Measurements from ENCODE around the gene KLHL42. TPM values are rescaled to one million over a fixed set of nuclear protein-coding genes. Genes with fewer than 3 reads are reported as not detected.
"Not testable (repeated sequence)": the region's sequence is repeated elsewhere in the genome, so short reads cannot be mapped to it uniquely, and the experiment has no call there.

The KLHL42 gene
- total RNA-seq, 2 donors from 2014 or later, result 9.8 to 10.7 TPM

DNA sequence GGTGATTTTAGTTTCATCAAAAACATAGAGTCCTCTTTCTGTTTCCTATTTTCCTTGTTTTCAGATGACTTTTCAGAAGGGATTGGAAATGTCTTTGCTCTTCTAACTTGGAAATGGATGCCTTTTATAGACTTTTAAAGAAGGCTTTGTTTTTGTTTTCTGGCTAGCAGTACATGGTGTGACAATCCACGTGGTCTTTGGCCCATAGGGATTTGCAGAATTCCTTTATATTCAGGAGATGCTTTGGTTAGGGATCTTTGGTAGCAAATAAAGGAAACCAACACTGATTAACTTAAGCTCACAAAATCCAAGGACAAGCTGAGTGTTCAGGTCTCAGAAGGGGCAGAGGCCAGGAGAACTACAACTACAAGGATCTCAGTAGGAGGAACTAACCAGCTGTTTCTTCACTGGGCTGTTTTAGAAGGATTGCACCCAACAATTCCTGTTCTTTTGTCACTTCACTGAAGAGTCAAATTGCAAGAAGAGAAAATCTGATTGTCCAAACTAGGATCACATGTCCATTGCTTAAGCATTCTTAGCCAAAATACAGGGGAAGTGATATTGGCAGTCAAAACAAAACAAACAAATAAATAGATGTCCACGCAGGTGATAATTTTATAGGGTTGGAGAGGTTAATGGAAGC, 58.6 kb downstream of the KLHL42 start:
- Mint-ChIP-seq H3K9me3 (no peaks in the 10 kb centered on the region), H3K27ac (no peak overlapping the region), H3K27me3 (ENCODE audit: low read depth) (peaks cover 5% of the 10 kb centered on the region), H3K4me1 (ENCODE audit: low read depth) (no peaks in the 10 kb centered on the region), H3K4me3 (no peak overlapping the region), H3K36me3 (ENCODE audit: insufficient read depth in 2 of 2) (peaks cover 0 to 2% of the 10 kb centered on the region in 2 donors)
- ATAC-seq (replicated peaks in 1 of 2), result no peak
- no peak for DNase-seq

GRCh38 chr12:27840229-27840999, 60.4 kb downstream of the KLHL42 start:
- Mint-ChIP-seq H3K36me3 (ENCODE audit: insufficient read depth in 2 of 2) (no peaks in the 10 kb centered on the region), H3K4me3 (no peak overlapping the region), H3K9me3 (no peaks in the 10 kb centered on the region), H3K27ac (no peak overlapping the region), H3K4me1 (ENCODE audit: low read depth) (no peaks in the 10 kb centered on the region), H3K27me3 (ENCODE audit: low read depth) (no peaks in the 10 kb centered on the region)
- no peak for ATAC-seq (replicated peaks in 1 of 2)
- no peak for DNase-seq

DNA sequence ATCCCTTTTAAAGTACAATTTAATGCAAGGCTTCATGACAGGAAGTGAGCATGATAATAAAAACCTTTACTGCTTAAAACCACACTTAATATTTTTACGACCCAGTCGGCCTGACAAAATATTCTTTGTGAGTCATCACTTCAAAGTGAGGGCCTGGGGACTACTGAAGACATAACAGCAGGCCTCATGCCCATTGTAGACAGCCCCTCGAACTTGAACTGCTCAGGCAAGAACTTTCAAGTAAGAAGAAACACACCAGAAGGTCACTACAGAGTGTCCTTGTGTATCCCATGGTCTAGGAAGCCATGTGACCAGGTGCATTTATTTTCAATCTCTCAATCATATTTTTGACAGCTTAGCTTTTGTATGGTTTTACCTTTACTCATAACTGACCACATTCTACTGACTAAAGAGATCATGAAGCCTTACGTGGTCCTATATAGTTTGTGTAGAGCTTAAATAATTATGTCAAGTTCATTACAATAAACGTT, 61.4 kb downstream of the KLHL42 start:
- no peaks in the 10 kb centered on the region for H3K27me3 Mint-ChIP-seq (ENCODE audit: low read depth)

DNA sequence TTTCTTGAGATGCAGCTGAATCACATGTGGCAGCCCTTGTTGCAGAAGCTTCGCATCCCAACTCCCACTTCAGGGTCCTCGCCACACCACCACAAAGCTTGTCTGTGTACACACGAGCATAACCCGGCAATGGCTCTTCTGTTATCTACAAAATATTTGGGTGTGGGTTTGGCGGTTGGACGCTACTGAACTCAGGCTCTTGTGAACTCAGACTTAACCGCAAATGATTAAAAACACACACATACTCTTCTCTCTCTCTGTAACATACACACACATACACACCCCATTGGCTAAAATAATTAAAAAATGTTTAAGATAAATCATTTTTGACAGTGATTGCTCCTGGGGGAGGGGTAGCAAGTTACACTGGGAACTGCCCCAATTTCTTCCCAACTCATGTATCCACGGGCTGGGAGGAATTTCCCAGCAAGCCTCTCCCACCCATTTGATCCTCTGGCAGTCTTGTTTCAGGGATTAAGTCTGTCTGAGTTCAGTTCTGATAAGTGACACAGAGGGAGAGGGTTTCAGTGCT, 63.7 kb downstream of the KLHL42 start:
- ATAC-seq (replicated peaks in 1 of 2) (no peak), DNase-seq (no peak)
- H3K36me3 Mint-ChIP-seq (ENCODE audit: insufficient read depth in 2 of 2), result no peaks in the 10 kb centered on the region
- H3K27ac Mint-ChIP-seq, result no peak overlapping the region
- no peak overlapping the region for H3K4me3 Mint-ChIP-seq
- H3K9me3 Mint-ChIP-seq, result peaks cover 0 to 8% of the 10 kb centered on the region in 2 donors
- peaks cover 18% of the 10 kb centered on the region for H3K27me3 Mint-ChIP-seq (ENCODE audit: low read depth)
- H3K4me1 Mint-ChIP-seq (ENCODE audit: low read depth), result no peaks in the 10 kb centered on the region

More for the DNA sequence above, 61.4 kb downstream of the KLHL42 start:
- Mint-ChIP-seq H3K36me3 (ENCODE audit: insufficient read depth in 2 of 2) (no peaks in the 10 kb centered on the region), H3K9me3 (no peaks in the 10 kb centered on the region), H3K4me1 (ENCODE audit: low read depth) (no peaks in the 10 kb centered on the region), H3K4me3 (no peak overlapping the region), H3K27ac (no peak overlapping the region)
- no peak for DNase-seq
- ATAC-seq (replicated peaks in 1 of 2), result no peak

- Mint-ChIP-seq H3K9me3 (peaks cover 4 to 11% of the 10 kb centered on the region in 2 donors), H3K4me3 (no peak overlapping the region), H3K27me3 (ENCODE audit: low read depth) (peaks cover 23% of the 10 kb centered on the region), H3K36me3 (ENCODE audit: insufficient read depth in 2 of 2) (peaks cover 0 to 3% of the 10 kb centered on the region in 2 donors), H3K4me1 (ENCODE audit: low read depth) (no peaks in the 10 kb centered on the region), H3K27ac (no peak overlapping the region)
- DNase-seq (no peak), ATAC-seq (replicated peaks in 1 of 2) (no peak)
These were observed 64.5 kb downstream of the KLHL42 start for GRCh38 chr12:27844366-27845090.

GRCh38 chr12:27845187-27845586, 65.2 kb downstream of the KLHL42 start:
- ATAC-seq (replicated peaks in 1 of 2) (no peak), DNase-seq (no peak)
- H3K9me3 Mint-ChIP-seq, result peaks cover 8 to 11% of the 10 kb centered on the region in 2 donors
- H3K27me3 Mint-ChIP-seq (ENCODE audit: low read depth), result peaks cover 28% of the 10 kb centered on the region
- no peak overlapping the region for H3K27ac Mint-ChIP-seq
- no peak overlapping the region for H3K4me3 Mint-ChIP-seq
- H3K36me3 Mint-ChIP-seq (ENCODE audit: insufficient read depth in 2 of 2), result peaks cover 0 to 5% of the 10 kb centered on the region in 2 donors
- no peaks in the 10 kb centered on the region for H3K4me1 Mint-ChIP-seq (ENCODE audit: low read depth)

DNA sequence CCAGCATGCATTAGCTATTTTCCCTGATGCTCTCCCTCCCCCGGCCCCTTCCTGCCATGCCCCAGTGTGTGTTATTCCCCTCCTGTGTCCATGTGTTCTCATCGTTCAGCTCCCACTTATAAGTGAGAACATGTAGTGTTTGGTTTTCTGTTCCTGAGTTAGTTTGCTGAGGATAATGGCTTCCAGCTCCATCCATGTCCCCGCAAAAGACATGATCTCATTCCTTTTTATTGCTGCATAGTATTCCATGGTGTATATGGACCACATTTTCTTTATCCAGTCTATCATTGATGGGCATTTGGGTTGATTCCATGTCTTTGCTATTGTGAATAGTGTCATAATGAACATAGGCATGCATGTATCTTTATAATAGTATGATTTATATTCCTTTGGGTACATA, 65.7 kb downstream of the KLHL42 start:
- not testable (repeated sequence) for H3K27ac Mint-ChIP-seq; ATAC-seq (replicated peaks in 1 of 2); H3K4me3 Mint-ChIP-seq; H3K4me1 Mint-ChIP-seq (ENCODE audit: low read depth); DNase-seq; H3K36me3 Mint-ChIP-seq (ENCODE audit: insufficient read depth in 2 of 2)
- H3K9me3 Mint-ChIP-seq, result peaks cover 10 to 11% of the 10 kb centered on the region in 2 donors
- H3K27me3 Mint-ChIP-seq (ENCODE audit: low read depth), result peaks cover 33% of the 10 kb centered on the region

DNA sequence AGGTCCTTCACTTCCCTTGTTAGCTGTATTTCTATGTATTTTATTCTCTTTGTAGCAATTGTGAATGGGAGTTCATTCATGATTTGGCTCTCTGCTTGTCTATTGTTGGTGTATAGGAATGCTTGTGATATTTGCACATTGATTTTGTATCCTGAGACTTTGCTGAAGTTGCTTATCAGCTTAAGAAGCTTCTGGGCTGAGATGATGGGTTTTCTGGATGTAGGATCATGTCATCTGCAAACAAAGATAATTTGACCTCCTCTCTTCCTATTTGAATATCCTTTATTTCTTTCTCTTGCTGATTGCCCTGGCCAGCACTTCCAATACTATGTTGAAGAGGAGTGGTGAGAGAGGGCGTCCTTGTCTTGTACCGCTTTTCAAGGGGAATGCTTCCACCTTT, 67.3 kb downstream of the KLHL42 start:
- not testable (repeated sequence) for ATAC-seq (replicated peaks in 1 of 2); H3K4me1 Mint-ChIP-seq (ENCODE audit: low read depth); DNase-seq; H3K36me3 Mint-ChIP-seq (ENCODE audit: insufficient read depth in 2 of 2); H3K4me3 Mint-ChIP-seq; H3K27ac Mint-ChIP-seq
- Mint-ChIP-seq H3K9me3 (peaks cover 10 to 11% of the 10 kb centered on the region in 2 donors), H3K27me3 (ENCODE audit: low read depth) (peaks cover 36% of the 10 kb centered on the region)

DNA sequence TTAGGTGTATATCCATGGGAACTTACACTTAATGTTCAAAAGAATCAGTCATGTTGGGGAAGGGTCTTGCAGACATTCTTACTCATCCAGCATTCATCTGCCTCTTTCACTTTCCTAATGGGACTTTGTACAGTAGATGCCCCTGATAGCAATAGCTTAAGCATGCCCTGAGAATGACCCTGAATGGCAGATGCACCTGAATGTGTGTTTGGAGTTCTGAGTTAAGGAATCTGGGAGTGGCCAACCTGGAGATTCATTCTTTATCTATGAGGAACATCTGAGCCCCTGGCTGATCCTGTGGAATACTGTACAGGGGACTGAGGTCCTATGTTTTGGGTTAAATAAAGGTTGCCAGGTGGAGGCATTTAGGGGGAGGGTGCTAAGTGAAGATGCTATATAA, 71.3 kb downstream of the KLHL42 start:
- DNase-seq, result no peak
- ATAC-seq (replicated peaks in 1 of 2), result no peak
- Mint-ChIP-seq H3K4me1 (ENCODE audit: low read depth) (no peaks in the 10 kb centered on the region), H3K9me3 (peaks cover 10 to 15% of the 10 kb centered on the region in 2 donors), H3K27ac (no peak overlapping the region), H3K4me3 (no peak overlapping the region), H3K36me3 (ENCODE audit: insufficient read depth in 2 of 2) (peaks cover 0 to 5% of the 10 kb centered on the region in 2 donors), H3K27me3 (ENCODE audit: low read depth) (peaks cover 40% of the 10 kb centered on the region)

- no peak for DNase-seq
- H3K9me3 Mint-ChIP-seq, result peaks cover 10 to 14% of the 10 kb centered on the region in 2 donors
- no peak overlapping the region for H3K27ac Mint-ChIP-seq
These were observed 72.1 kb downstream of the KLHL42 start for GRCh38 chr12:27852117-27852516.

More at GRCh38 chr12:27852117-27852516, 72.1 kb downstream of the KLHL42 start:
- Mint-ChIP-seq H3K4me1 (ENCODE audit: low read depth) (no peaks in the 10 kb centered on the region), H3K36me3 (ENCODE audit: insufficient read depth in 2 of 2) (peaks cover 0 to 5% of the 10 kb centered on the region in 2 donors), H3K27me3 (ENCODE audit: low read depth) (peaks cover 44% of the 10 kb centered on the region), H3K4me3 (no peak overlapping the region)
- no peak for ATAC-seq (replicated peaks in 1 of 2)

All from activated T-cell treated with anti-CD3 and anti-CD28 coated beads, Interleukin-2, amount 50 U/mL, for 72 hours (primary cell).